ENCODE results near the gene LY9.

- TF ChIP-seq, protein P1, sequence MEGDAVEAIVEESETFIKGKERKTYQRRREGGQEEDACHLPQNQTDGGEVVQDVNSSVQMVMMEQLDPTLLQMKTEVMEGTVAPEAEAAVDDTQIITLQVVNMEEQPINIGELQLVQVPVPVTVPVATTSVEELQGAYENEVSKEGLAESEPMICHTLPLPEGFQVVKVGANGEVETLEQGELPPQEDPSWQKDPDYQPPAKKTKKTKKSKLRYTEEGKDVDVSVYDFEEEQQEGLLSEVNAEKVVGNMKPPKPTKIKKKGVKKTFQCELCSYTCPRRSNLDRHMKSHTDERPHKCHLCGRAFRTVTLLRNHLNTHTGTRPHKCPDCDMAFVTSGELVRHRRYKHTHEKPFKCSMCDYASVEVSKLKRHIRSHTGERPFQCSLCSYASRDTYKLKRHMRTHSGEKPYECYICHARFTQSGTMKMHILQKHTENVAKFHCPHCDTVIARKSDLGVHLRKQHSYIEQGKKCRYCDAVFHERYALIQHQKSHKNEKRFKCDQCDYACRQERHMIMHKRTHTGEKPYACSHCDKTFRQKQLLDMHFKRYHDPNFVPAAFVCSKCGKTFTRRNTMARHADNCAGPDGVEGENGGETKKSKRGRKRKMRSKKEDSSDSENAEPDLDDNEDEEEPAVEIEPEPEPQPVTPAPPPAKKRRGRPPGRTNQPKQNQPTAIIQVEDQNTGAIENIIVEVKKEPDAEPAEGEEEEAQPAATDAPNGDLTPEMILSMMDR (conservative IDR thresholded peaks at IDR 0.05; ENCODE audit: low read length) = no peak
- TF ChIP-seq EZH2phosphoT487 (IDR thresholded peaks at IDR 0.05; ENCODE audit: borderline replicate concordance) = no peak
Observed at GRCh38 chr1:160799641-160800040, 3.7 kb downstream of the LY9 start.

All from Loucy (cell line).